ENCODE data around the gene ACTR3C. TPM values are rescaled to one million over a fixed set of nuclear protein-coding genes. Genes with fewer than 3 reads are reported as not detected.

Gene ACTR3C
- total and polyA plus RNA-seq, 2 of the 13 experiments (the other 11 are each of a cell fraction or from before 2014, with no cell fraction given), result 3.8 to 7.5 TPM

GRCh38 chr7:150329331-150330120 is 6.2 kb upstream of the ACTR3C start:
- peaks cover 24% of the 10 kb centered on the region for H3K4me1 ChIP-seq (ENCODE audit: insufficient read depth, low read length)
- intact Hi-C loops (cut with micrococcal nuclease; ENCODE audit: unreplicated experiment) (no loop called here), in situ Hi-C loops (cut with HindIII; ENCODE audit: extremely low pct_ligation_motif_present, low pct_unique_long_range_greater_than_20kb) (no loop called here)
- no peaks in the 10 kb centered on the region for H3K27me3 ChIP-seq (ENCODE audit: control insufficient read depth in 1 of 2, insufficient read depth in 2 of 2, low read length in 2 of 2)
- TF ChIP-seq RBFOX2 (IDR thresholded peaks at IDR 0.05; ENCODE audit: low read depth, low read length) (peak; percentile 64), KAT8 (CRISPR knock-in tag; IDR thresholded peaks at IDR 0.05) (no peak), POLR2A (IDR thresholded peaks at IDR 0.05; ENCODE audit: insufficient read depth in 1 of 2, low read depth in 2 of 2, low read length in 2 of 2) (0 out of 4 replicates have a peak, but pooled peaks of 1 of the 2 experiments have one; percentile 23), REXO4 (CRISPR knock-in tag; IDR thresholded peaks at IDR 0.05; ENCODE audit: borderline replicate concordance) (no peak), ADNP (CRISPR knock-in tag; IDR thresholded peaks at IDR 0.05) (no peak), REL (CRISPR knock-in tag; conservative IDR thresholded peaks at IDR 0.05) (no peak), NKX3-1 (CRISPR knock-in tag; IDR thresholded peaks at IDR 0.05) (no peak), POLR2G (IDR thresholded peaks at IDR 0.05; ENCODE audit: low read depth, low read length) (peak; percentile 39)
- POLR2A ChIA-PET, result interaction anchor here (1.1 to 1.6 kb wide), 2 partner anchors 11 to 14 kb away, joined by 3 to 5 read pairs; no protein-coding TSS in a partner anchor
- 0 out of 2 replicates have a peak, but pooled peaks cover 2% of the 10 kb centered on the region for H4K20me1 ChIP-seq (ENCODE audit: insufficient read depth, low read length)
- H3K9me3 ChIP-seq (ENCODE audit: low read length), result no peaks in the 10 kb centered on the region
- FAIRE-seq (no peak), DNase-seq (ENCODE audit: low spot score) (no peak), ATAC-seq (no peak)
- H3K4me3 ChIP-seq (replicated peaks in 1 of 3; ENCODE audit: insufficient read depth in 1 of 3, low read depth in 2 of 3, low read length in 3 of 3), result no peak overlapping the region
- no peak overlapping the region for H2AFZ ChIP-seq (ENCODE audit: low read length)
- WGBS (ENCODE audit: low lambda C conversion rate), result 97% methylated on average over 16 of the region's 22 CpGs
- H3K79me2 ChIP-seq (ENCODE audit: insufficient read depth, low read length), result peaks cover 30% of the 10 kb centered on the region
- no peak overlapping the region for H3K27ac ChIP-seq (ENCODE audit: extremely low read length, insufficient read depth, low read length)
- CTCF ChIA-PET (ENCODE audit: low intra/inter-chr PET ratio, low total read pairs), result no interaction called here
- no peak overlapping the region for H3K4me2 ChIP-seq (ENCODE audit: low read depth, low read length)
- H3K36me3 ChIP-seq (replicated peaks in 1 of 2; ENCODE audit: control insufficient read depth in 1 of 2, insufficient read depth in 2 of 2, low read length in 2 of 2), result peaks cover 27 to 72% of the 10 kb centered on the region in 2 experiments
- no peak overlapping the region for H3K9ac ChIP-seq (ENCODE audit: insufficient read depth, low read depth, low read length)
- no TSS peak for BruUV-seq (replicated peaks)

DNA sequence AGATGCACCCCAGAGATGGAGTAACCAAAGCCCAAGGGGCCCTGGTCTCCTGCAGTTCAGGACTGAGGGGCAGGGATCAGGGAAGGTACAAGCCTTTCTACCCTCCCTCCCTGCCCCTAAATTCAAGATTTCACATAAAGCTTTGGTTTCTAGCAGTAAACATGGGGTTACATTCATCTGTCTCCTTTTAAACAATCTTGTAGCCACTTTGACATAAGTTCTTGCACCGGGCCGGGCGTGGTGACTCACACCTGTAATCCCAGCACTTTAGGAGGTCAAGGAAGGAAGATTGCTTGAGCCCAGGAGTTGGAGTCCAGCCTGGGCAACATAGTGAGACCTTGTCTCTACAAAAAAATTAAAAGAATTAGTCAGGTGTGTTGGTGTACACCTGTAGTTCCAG is 4.0 kb upstream of the ACTR3C start:
- FAIRE-seq (no peak), DNase-seq (ENCODE audit: low spot score) (no peak), ATAC-seq (no peak)
- H3K4me1 ChIP-seq (ENCODE audit: insufficient read depth, low read length), result peaks cover 33% of the 10 kb centered on the region
- intact Hi-C loops (cut with micrococcal nuclease; ENCODE audit: unreplicated experiment), result no loop called here
- no TSS peak for BruUV-seq (replicated peaks)
- H3K27ac ChIP-seq (ENCODE audit: extremely low read length, insufficient read depth, low read length), result no peak overlapping the region
- no peak overlapping the region for H3K9ac ChIP-seq (ENCODE audit: insufficient read depth, low read depth, low read length)
- H3K79me2 ChIP-seq (ENCODE audit: insufficient read depth, low read length), result peaks cover 52% of the 10 kb centered on the region
- ChIA-PET CTCF (ENCODE audit: low intra/inter-chr PET ratio, low total read pairs) (no interaction called here), POLR2A (no interaction called here)
- in situ Hi-C loops (cut with HindIII; ENCODE audit: extremely low pct_ligation_motif_present, low pct_unique_long_range_greater_than_20kb), result no loop called here
- no peak overlapping the region for H3K4me2 ChIP-seq (ENCODE audit: low read depth, low read length)
- H4K20me1 ChIP-seq (ENCODE audit: insufficient read depth, low read length), result 0 out of 2 replicates have a peak, but pooled peaks cover 2% of the 10 kb centered on the region
- H3K36me3 ChIP-seq (replicated peaks in 1 of 2; ENCODE audit: control insufficient read depth in 1 of 2, insufficient read depth in 2 of 2, low read length in 2 of 2), result peaks cover 27 to 66% of the 10 kb centered on the region in 2 experiments
- 100% methylated on average over 3 of the region's 3 CpGs for WGBS (ENCODE audit: low lambda C conversion rate)
- H3K9me3 ChIP-seq (ENCODE audit: low read length), result no peaks in the 10 kb centered on the region
- TF ChIP-seq ZNF7 (CRISPR knock-in tag; IDR thresholded peaks at IDR 0.05), result peak; percentile 58; the same call in 1 of the 2 replicates
- TF ChIP-seq, protein P1, sequence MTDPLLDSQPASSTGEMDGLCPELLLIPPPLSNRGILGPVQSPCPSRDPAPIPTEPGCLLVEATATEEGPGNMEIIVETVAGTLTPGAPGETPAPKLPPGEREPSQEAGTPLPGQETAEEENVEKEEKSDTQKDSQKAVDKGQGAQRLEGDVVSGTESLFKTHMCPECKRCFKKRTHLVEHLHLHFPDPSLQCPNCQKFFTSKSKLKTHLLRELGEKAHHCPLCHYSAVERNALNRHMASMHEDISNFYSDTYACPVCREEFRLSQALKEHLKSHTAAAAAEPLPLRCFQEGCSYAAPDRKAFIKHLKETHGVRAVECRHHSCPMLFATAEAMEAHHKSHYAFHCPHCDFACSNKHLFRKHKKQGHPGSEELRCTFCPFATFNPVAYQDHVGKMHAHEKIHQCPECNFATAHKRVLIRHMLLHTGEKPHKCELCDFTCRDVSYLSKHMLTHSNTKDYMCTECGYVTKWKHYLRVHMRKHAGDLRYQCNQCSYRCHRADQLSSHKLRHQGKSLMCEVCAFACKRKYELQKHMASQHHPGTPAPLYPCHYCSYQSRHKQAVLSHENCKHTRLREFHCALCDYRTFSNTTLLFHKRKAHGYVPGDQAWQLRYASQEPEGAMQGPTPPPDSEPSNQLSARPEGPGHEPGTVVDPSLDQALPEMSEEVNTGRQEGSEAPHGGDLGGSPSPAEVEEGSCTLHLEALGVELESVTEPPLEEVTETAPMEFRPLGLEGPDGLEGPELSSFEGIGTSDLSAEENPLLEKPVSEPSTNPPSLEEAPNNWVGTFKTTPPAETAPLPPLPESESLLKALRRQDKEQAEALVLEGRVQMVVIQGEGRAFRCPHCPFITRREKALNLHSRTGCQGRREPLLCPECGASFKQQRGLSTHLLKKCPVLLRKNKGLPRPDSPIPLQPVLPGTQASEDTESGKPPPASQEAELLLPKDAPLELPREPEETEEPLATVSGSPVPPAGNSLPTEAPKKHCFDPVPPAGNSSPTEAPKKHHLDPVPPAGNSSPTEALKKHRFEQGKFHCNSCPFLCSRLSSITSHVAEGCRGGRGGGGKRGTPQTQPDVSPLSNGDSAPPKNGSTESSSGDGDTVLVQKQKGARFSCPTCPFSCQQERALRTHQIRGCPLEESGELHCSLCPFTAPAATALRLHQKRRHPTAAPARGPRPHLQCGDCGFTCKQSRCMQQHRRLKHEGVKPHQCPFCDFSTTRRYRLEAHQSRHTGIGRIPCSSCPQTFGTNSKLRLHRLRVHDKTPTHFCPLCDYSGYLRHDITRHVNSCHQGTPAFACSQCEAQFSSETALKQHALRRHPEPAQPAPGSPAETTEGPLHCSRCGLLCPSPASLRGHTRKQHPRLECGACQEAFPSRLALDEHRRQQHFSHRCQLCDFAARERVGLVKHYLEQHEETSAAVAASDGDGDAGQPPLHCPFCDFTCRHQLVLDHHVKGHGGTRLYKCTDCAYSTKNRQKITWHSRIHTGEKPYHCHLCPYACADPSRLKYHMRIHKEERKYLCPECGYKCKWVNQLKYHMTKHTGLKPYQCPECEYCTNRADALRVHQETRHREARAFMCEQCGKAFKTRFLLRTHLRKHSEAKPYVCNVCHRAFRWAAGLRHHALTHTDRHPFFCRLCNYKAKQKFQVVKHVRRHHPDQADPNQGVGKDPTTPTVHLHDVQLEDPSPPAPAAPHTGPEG (CRISPR knock-in tag; IDR thresholded peaks at IDR 0.05), result no peak
- no peak overlapping the region for H3K4me3 ChIP-seq (replicated peaks in 1 of 3; ENCODE audit: insufficient read depth in 1 of 3, low read depth in 2 of 3, low read length in 3 of 3)
- H2AFZ ChIP-seq (ENCODE audit: low read length), result no peak overlapping the region
- H3K27me3 ChIP-seq (ENCODE audit: control insufficient read depth in 1 of 2, insufficient read depth in 2 of 2, low read length in 2 of 2), result no peaks in the 10 kb centered on the region; a peak in 1 of 5 replicates

Data from HepG2 (cell line).